Hepatocyte (in vitro differentiated cells): ENCODE data around the gene SIAH3.

Source experiments
- CTCF ChIP-seq: fragments of 200-600 bp; sonication (generic); IDR thresholded peaks from 2 replicates; pipeline ENCODE4 v1.5.1; 2016; ENCODE audit warnings: antibody characterized with exemption, mild to moderate bottlenecking; ENCODE audit not compliant: poor library complexity
- EZH2 ChIP-seq: fragments of 200-600 bp; sonication (generic); IDR thresholded peaks from 2 replicates; pipeline ENCODE4 v1.6.1; 2016; ENCODE audit warnings: antibody characterized with exemption, mild to moderate bottlenecking, borderline replicate concordance

DNA sequence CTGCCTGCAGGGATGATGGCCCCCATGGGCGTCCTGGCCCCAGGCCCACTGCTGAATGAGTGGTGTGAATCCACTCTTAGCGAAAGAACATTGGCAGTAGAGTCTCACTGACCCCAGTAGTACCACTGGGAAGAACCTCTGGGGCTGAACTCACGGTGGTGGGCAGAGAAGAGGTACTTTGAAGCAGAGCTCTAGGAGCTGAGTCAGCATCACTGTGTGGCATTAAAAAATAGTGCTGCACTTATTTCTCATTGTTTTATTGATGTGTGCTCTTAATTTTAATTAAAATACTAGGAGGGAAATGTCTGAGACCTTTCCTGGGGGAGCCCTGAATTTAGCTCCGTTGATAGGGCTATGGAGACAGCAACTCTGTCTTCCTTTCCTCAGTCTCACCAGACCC, 88.1 kb downstream of the SIAH3 start:
- no peak for TF ChIP-seq CTCF
- TF ChIP-seq EZH2: no peak
